Testis (tissue), 3 donors: ENCODE results near the gene PKNOX2. TPM values are rescaled to one million over a fixed set of nuclear protein-coding genes. Genes with fewer than 3 reads are reported as not detected.

Source experiments
- DNase-seq: peaks from one replicate; pipeline ENCODE4 v3.0.0-alpha.2; 2019
- H3K27ac ChIP-seq, 2 donors: fragments of 200-600 bp; sonication (generic); one replicate each; pipeline ENCODE4 v1.5.1; 2019
- H3K27me3 ChIP-seq: fragments of 200-600 bp; sonication (generic); one replicate; pipeline ENCODE4 v1.5.1; 2019
- H3K36me3 ChIP-seq: fragments of 200-600 bp; sonication (generic); one replicate; pipeline ENCODE4 v1.5.1; 2017; ENCODE audit warnings: low read depth; ENCODE audit errors: missing control alignments
- H3K4me1 ChIP-seq: fragments of 200-600 bp; sonication (generic); one replicate; pipeline ENCODE4 v1.5.1; 2019
- H3K4me3 ChIP-seq, 2 donors: fragments of 200-600 bp; sonication (generic); one replicate each; pipeline ENCODE4 v1.5.1; 2017 to 2019
- H3K9me3 ChIP-seq: fragments of 200-600 bp; sonication (generic); one replicate; pipeline ENCODE4 v1.5.1; 2017
- POLR2A ChIP-seq: fragments of 450-650 bp; IDR thresholded peaks from one replicate; pipeline ENCODE4 v1.6.1; 2017; ENCODE audit warnings: antibody characterized with exemption, mild to moderate bottlenecking, moderate library complexity
- WGBS, 2 donors: methylation state at CpG; one replicate each; pipeline ENCODE4 v1.1.5; 2018; 5-methylcytosine and 5-hydroxymethylcytosine counted together
- intact Hi-C: fragments of 100-400 bp; cut with DNase I; formaldehyde crosslinking; loops from one replicate; pipeline ENCODE4 v1.15.1; 2023; ENCODE audit warnings: low total_unique reads
- polyA plus RNA-seq: library from polyadenylated mRNA; stranded (reverse); fragments of 350-450 nt; fragmentation: Illumina TruSeq; extraction: RNeasy Lipid Tissue Mini Kit (QIAGEN cat#74804); gene quantifications from one replicate; pipeline ENCODE4 v1.2.3, GENCODE V29; 2014; ENCODE audit warnings: low read depth, low replicate concordance; ENCODE audit not compliant: insufficient read depth
- total RNA-seq, 2 donors: library from RNA; depleted of rRNA; stranded (reverse); fragments of >200 nt; gene quantifications; one replicate each; pipeline ENCODE4 v1.2.3, GENCODE V29; 2016
- TF ChIP-seq, protein P1 (sequence below), 3 experiments: fragments of 450-650 bp in 2 of 3; fragments of 200-600 bp in 1 of 3; sonication (generic) in 1 of 3; IDR thresholded peaks; one replicate each; pipeline ENCODE4 v1.5.1; 2016 to 2019; ENCODE audit warnings: antibody characterized with exemption in 3 of 3, mild to moderate bottlenecking in 2 of 3, moderate library complexity in 1 of 3

PKNOX2 gene
- total and polyA plus RNA-seq, 3 donors from 2014 or later, result 5.5 to 10.4 (median 7.3) TPM

DNA sequence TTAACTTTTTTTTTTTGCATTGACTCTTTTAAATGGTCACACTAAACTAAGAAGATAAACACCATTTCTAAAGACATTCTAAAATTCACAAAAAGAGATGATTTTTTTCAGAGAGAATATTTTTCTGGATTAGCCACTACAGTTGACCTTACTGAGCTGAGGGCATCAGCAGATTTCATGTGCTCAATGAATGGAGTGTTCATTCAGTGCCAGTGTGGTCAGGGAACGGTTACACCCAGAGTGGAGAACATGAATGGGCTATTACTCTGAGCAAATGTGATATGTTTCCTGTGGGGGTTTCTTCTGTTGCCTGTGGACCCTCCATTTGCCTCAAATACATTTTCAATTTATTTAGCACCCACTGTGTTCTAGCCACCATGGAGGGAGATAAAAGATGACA is 19.1 kb downstream of the PKNOX2 start:
- intact Hi-C loops, result no loop called here
- WGBS, 2 donors, result 86 to 90% methylated on average over 1 of the region's 1 CpG
- no peak for DNase-seq

GRCh38 chr11:125188021-125188420 is 23.5 kb downstream of the PKNOX2 start:
- TF ChIP-seq, protein P1, sequence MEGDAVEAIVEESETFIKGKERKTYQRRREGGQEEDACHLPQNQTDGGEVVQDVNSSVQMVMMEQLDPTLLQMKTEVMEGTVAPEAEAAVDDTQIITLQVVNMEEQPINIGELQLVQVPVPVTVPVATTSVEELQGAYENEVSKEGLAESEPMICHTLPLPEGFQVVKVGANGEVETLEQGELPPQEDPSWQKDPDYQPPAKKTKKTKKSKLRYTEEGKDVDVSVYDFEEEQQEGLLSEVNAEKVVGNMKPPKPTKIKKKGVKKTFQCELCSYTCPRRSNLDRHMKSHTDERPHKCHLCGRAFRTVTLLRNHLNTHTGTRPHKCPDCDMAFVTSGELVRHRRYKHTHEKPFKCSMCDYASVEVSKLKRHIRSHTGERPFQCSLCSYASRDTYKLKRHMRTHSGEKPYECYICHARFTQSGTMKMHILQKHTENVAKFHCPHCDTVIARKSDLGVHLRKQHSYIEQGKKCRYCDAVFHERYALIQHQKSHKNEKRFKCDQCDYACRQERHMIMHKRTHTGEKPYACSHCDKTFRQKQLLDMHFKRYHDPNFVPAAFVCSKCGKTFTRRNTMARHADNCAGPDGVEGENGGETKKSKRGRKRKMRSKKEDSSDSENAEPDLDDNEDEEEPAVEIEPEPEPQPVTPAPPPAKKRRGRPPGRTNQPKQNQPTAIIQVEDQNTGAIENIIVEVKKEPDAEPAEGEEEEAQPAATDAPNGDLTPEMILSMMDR (IDR thresholded peaks at IDR 0.05), result no peak
- no peak for TF ChIP-seq POLR2A
- intact Hi-C loops, result no loop called here

More for the DNA sequence above, 19.1 kb downstream of the PKNOX2 start:
- H3K4me3 ChIP-seq, result no peak overlapping the region
- peaks cover 10% of the 10 kb centered on the region for H3K4me1 ChIP-seq
- H3K36me3 ChIP-seq, result no peaks in the 10 kb centered on the region
- H3K27ac ChIP-seq, result no peak overlapping the region
- H3K27me3 ChIP-seq, result no peaks in the 10 kb centered on the region
- H3K9me3 ChIP-seq, result no peaks in the 10 kb centered on the region
- TF ChIP-seq, protein P1 (IDR thresholded peaks at IDR 0.05), result no peak
- no peak for TF ChIP-seq POLR2A

GRCh38 chr11:125190566-125190965 is 26.0 kb downstream of the PKNOX2 start:
- H3K36me3 ChIP-seq, result no peaks in the 10 kb centered on the region
- H3K4me1 ChIP-seq, result no peaks in the 10 kb centered on the region
- WGBS, 2 donors, result 81 to 89% methylated on average over 5 of the region's 5 CpGs
- intact Hi-C loops, result no loop called here
- H3K27ac ChIP-seq, result no peak overlapping the region
- TF ChIP-seq, protein P1 (IDR thresholded peaks at IDR 0.05), result no peak
- TF ChIP-seq POLR2A, result no peak
- DNase-seq, result no peak
- H3K9me3 ChIP-seq, result no peaks in the 10 kb centered on the region
- H3K27me3 ChIP-seq, result no peaks in the 10 kb centered on the region
- no peak overlapping the region for H3K4me3 ChIP-seq

More at GRCh38 chr11:125188021-125188420, 23.5 kb downstream of the PKNOX2 start:
- DNase-seq, result no peak
- Histone ChIP-seq H3K9me3 (no peaks in the 10 kb centered on the region), H3K36me3 (no peaks in the 10 kb centered on the region), H3K4me1 (no peaks in the 10 kb centered on the region), H3K27me3 (no peaks in the 10 kb centered on the region), H3K4me3 (no peak overlapping the region), H3K27ac (no peak overlapping the region)

- intact Hi-C loops, result no loop called here
Measured at GRCh38 chr11:125192183-125192582, 27.6 kb downstream of the PKNOX2 start.

More at GRCh38 chr11:125192183-125192582, 27.6 kb downstream of the PKNOX2 start:
- DNase-seq, result no peak
- no peaks in the 10 kb centered on the region for H3K36me3 ChIP-seq
- H3K27ac ChIP-seq, result no peak overlapping the region
- H3K27me3 ChIP-seq, result no peaks in the 10 kb centered on the region
- no peak for TF ChIP-seq POLR2A
- TF ChIP-seq, protein P1 (IDR thresholded peaks at IDR 0.05), result no peak
- WGBS, 2 donors, result 27 to 30% methylated on average over 9 of the region's 9 CpGs
- no peak overlapping the region for H3K4me3 ChIP-seq
- no peaks in the 10 kb centered on the region for H3K4me1 ChIP-seq
- H3K9me3 ChIP-seq, result no peaks in the 10 kb centered on the region
